ENCODE results near the gene MEGF9.
A peak's percentile ranks its signal among the peaks of the same experiment; 100 is the strongest.

MEGF9 gene

DNA sequence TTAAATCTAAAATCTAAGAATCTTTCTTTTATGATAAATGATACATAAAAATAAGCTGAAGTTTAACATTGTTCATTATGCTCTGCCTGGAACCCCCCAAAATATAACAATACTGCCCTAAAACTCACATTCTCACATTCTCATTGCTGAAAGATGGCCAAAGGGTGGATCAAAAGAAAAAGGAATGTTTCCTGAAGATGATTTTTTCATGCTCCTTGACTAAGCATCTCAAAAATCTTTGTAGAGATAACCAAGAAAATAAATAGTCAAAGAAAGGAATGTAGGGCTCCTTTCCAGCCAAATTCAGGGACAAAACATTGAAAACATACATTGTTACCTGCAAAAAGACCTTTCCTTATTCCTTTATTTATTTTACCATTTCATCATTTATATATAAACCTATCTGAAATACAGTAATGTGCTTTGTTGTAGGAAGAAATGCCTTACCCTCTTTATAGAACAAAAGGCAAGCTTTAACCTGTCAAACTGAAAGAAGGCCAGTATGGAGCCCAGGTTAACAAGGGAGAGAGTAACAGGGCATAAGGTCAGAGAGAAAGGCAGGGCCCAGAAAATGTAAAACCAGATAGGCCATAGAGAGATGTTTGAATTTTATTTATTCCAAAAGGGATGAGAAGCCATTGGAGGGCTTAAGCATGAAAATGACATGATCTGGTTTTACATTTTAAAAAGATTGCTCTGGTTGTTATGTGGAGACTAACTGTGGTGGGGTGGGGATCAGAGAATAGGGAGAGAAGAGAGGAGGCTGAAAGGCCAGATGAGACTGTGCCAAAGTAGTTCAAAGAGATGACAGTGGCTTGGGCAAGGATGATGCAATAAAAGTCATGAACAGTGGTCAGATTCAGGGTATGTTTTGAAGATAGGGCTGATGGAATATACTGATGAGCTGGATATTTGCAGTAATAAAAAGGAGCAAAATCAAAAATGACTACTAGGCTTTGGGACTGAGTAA is 97.0 kb downstream of the MEGF9 start:
- H3K36me3 ChIP-seq (replicated peaks; ENCODE audit: low read depth, low read length), result no peaks in the 10 kb centered on the region
- H3K9me3 ChIP-seq (ENCODE audit: insufficient read depth, low read length), result no peaks in the 10 kb centered on the region
- H4K20me1 ChIP-seq (ENCODE audit: insufficient read depth, low read length), result no peaks in the 10 kb centered on the region
- no peak overlapping the region for H3K4me3 ChIP-seq (ENCODE audit: low read length)
- H3K4me2 ChIP-seq (ENCODE audit: low read length), result no peak overlapping the region
- no peak overlapping the region for H3K27ac ChIP-seq (ENCODE audit: low read length)
- no peak overlapping the region for H2AFZ ChIP-seq (ENCODE audit: low read depth, low read length)
- no peak for TF ChIP-seq EZH2phosphoT487 (IDR thresholded peaks at IDR 0.05; ENCODE audit: low read depth)
- TF ChIP-seq, protein P1, sequence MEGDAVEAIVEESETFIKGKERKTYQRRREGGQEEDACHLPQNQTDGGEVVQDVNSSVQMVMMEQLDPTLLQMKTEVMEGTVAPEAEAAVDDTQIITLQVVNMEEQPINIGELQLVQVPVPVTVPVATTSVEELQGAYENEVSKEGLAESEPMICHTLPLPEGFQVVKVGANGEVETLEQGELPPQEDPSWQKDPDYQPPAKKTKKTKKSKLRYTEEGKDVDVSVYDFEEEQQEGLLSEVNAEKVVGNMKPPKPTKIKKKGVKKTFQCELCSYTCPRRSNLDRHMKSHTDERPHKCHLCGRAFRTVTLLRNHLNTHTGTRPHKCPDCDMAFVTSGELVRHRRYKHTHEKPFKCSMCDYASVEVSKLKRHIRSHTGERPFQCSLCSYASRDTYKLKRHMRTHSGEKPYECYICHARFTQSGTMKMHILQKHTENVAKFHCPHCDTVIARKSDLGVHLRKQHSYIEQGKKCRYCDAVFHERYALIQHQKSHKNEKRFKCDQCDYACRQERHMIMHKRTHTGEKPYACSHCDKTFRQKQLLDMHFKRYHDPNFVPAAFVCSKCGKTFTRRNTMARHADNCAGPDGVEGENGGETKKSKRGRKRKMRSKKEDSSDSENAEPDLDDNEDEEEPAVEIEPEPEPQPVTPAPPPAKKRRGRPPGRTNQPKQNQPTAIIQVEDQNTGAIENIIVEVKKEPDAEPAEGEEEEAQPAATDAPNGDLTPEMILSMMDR (IDR thresholded peaks at IDR 0.05; ENCODE audit: low read depth, low read length), result no peak
- H3K79me2 ChIP-seq (ENCODE audit: low read length), result no peaks in the 10 kb centered on the region
- H3K4me1 ChIP-seq (ENCODE audit: low read length), result peaks cover 2% of the 10 kb centered on the region; the same call in 1 of the 2 replicates
- H3K27me3 ChIP-seq (ENCODE audit: low read depth, low read length), result no peaks in the 10 kb centered on the region
- no peak overlapping the region for H3K9ac ChIP-seq (ENCODE audit: low read length)

DNA sequence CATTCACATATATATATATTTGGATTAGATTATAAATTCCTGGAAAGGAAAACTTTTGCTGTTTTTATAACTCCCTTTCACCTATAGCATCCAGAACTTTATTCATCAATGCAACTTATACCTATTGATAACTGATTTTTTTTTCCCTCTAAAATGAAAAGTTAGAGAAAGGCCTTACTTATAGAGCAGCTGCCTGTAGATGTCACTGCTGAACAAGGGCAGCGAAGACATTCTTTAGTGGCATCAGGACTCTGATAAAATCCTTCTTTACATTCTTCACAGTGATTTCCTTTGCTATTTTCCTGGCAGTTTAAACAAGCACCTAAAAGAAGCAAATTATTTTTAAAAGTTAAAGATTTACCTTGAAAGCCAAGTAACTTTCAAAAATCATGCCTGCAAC is 102.1 kb downstream of the MEGF9 start:
- no peaks in the 10 kb centered on the region for H3K9me3 ChIP-seq (ENCODE audit: insufficient read depth, low read length)
- no peak overlapping the region for H3K9ac ChIP-seq (ENCODE audit: low read length)
- H3K79me2 ChIP-seq (ENCODE audit: low read length), result no peaks in the 10 kb centered on the region
- H3K27ac ChIP-seq (ENCODE audit: low read length), result no peak overlapping the region
- H3K4me1 ChIP-seq (ENCODE audit: low read length), result no peaks in the 10 kb centered on the region
- H3K4me2 ChIP-seq (ENCODE audit: low read length), result no peak overlapping the region
- no peaks in the 10 kb centered on the region for H3K36me3 ChIP-seq (replicated peaks; ENCODE audit: low read depth, low read length)
- no peaks in the 10 kb centered on the region for H3K27me3 ChIP-seq (ENCODE audit: low read depth, low read length)
- TF ChIP-seq, protein P1 (IDR thresholded peaks at IDR 0.05; ENCODE audit: low read depth, low read length), result peak; percentile 65
- no peak for TF ChIP-seq EZH2phosphoT487 (IDR thresholded peaks at IDR 0.05; ENCODE audit: low read depth)
- no peaks in the 10 kb centered on the region for H4K20me1 ChIP-seq (ENCODE audit: insufficient read depth, low read length)
- no peak overlapping the region for H3K4me3 ChIP-seq (ENCODE audit: low read length)
- no peak overlapping the region for H2AFZ ChIP-seq (ENCODE audit: low read depth, low read length)

DNA sequence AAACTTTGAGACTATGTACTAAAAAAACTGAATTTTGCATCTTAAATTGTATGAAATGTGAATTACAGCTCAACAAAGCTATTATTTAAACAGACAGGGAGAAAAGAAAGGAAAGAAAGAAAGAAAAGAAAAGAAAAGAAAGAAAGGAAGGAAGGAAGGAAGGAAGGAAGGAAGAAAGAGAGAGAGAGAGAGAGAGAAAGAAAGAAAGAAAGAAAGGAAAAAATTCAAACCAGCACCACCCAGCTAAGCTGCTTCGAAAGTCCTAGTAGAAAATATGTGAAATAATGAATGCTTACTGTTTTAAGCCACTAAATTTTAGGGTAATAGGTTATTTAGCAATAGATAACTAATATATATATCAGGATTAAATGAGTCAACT is 102.6 kb downstream of the MEGF9 start:
- no peaks in the 10 kb centered on the region for H3K9me3 ChIP-seq (ENCODE audit: insufficient read depth, low read length)
- H3K36me3 ChIP-seq (replicated peaks; ENCODE audit: low read depth, low read length), result no peaks in the 10 kb centered on the region
- H3K9ac ChIP-seq (ENCODE audit: low read length), result no peak overlapping the region
- no peak overlapping the region for H3K4me2 ChIP-seq (ENCODE audit: low read length)
- H3K4me3 ChIP-seq (ENCODE audit: low read length), result no peak overlapping the region
- no peak overlapping the region for H3K27ac ChIP-seq (ENCODE audit: low read length)
- H4K20me1 ChIP-seq (ENCODE audit: insufficient read depth, low read length), result no peaks in the 10 kb centered on the region
- no peaks in the 10 kb centered on the region for H3K4me1 ChIP-seq (ENCODE audit: low read length)
- H2AFZ ChIP-seq (ENCODE audit: low read depth, low read length), result no peak overlapping the region
- H3K27me3 ChIP-seq (ENCODE audit: low read depth, low read length), result no peaks in the 10 kb centered on the region
- H3K79me2 ChIP-seq (ENCODE audit: low read length), result no peaks in the 10 kb centered on the region
- TF ChIP-seq EZH2phosphoT487 (IDR thresholded peaks at IDR 0.05; ENCODE audit: low read depth), result no peak
- TF ChIP-seq, protein P1 (IDR thresholded peaks at IDR 0.05; ENCODE audit: low read depth, low read length), result no peak

DNA sequence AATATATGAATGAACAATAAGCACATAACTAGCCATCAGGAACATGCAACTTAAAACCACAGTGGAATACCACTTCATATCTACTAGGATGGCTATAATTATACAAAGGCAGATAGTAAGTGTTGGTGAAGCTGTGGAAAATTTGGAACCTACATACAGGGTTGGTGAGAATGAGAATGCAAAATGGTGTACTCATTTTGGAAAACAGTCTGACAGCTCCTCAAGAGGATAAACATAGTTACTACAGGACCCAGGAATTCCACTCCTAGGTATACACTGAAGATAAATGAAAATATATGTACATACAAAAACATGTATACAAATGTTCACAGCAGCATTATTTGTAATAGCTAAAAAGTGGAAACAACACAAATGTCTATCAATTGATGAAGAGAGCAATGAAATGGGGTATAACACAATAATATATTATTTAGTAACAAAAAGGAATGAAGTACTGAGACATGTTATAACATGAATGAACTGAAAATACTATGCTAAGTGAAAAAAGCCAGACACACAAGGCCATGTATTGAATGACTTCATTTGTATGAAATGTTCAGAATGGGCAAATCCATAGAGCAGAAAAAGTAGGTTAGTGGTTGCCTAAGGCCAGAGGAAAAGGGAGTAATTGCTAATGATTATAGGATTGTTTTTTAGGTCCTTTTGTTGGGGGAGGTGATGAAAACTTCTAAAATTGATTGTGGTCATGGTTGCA is 103.1 kb downstream of the MEGF9 start:
- H3K27me3 ChIP-seq (ENCODE audit: low read depth, low read length), result no peaks in the 10 kb centered on the region
- no peak overlapping the region for H3K4me3 ChIP-seq (ENCODE audit: low read length)
- TF ChIP-seq, protein P1 (IDR thresholded peaks at IDR 0.05; ENCODE audit: low read depth, low read length), result no peak
- TF ChIP-seq EZH2phosphoT487 (IDR thresholded peaks at IDR 0.05; ENCODE audit: low read depth), result no peak
- no peaks in the 10 kb centered on the region for H3K79me2 ChIP-seq (ENCODE audit: low read length)
- no peak overlapping the region for H3K27ac ChIP-seq (ENCODE audit: low read length)
- H4K20me1 ChIP-seq (ENCODE audit: insufficient read depth, low read length), result no peaks in the 10 kb centered on the region
- H3K9ac ChIP-seq (ENCODE audit: low read length), result no peak overlapping the region
- H3K4me2 ChIP-seq (ENCODE audit: low read length), result no peak overlapping the region
- H2AFZ ChIP-seq (ENCODE audit: low read depth, low read length), result no peak overlapping the region
- no peaks in the 10 kb centered on the region for H3K4me1 ChIP-seq (ENCODE audit: low read length)
- no peaks in the 10 kb centered on the region for H3K9me3 ChIP-seq (ENCODE audit: insufficient read depth, low read length)
- no peaks in the 10 kb centered on the region for H3K36me3 ChIP-seq (replicated peaks; ENCODE audit: low read depth, low read length)
